Measurements from ENCODE around the gene MRTFB. TPM values are rescaled to one million over a fixed set of nuclear protein-coding genes. Genes with fewer than 3 reads are reported as not detected.

MRTFB gene
- total and polyA plus RNA-seq, 2 of the 13 experiments (the other 11 are each of a cell fraction or from before 2014, with no cell fraction given), result 11.4 to 14.0 TPM

DNA sequence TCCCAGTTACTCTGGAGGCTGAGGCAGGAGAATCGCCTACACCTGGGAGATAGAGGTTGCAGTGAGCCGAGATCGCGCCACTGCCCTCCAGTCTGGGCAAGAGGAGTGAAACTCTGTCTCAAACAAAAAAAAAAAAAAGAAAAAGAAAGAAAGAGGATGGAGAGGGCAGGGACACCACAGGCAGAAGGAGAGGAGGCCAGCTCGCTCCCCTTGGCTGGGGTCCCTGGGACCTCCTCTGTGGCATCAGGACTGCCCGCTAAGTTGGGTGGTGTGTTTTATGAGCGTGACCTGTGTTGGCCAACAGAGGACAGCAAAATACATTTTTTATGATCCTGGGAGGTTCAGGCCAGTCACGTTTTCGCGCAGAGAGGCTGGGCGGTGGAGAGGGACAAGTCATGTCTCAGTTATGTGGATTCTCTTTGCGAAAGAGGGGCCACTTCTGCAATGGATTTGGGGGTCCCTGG, 229.6 kb downstream of the MRTFB start (continued):
- TF ChIP-seq, protein P1, sequence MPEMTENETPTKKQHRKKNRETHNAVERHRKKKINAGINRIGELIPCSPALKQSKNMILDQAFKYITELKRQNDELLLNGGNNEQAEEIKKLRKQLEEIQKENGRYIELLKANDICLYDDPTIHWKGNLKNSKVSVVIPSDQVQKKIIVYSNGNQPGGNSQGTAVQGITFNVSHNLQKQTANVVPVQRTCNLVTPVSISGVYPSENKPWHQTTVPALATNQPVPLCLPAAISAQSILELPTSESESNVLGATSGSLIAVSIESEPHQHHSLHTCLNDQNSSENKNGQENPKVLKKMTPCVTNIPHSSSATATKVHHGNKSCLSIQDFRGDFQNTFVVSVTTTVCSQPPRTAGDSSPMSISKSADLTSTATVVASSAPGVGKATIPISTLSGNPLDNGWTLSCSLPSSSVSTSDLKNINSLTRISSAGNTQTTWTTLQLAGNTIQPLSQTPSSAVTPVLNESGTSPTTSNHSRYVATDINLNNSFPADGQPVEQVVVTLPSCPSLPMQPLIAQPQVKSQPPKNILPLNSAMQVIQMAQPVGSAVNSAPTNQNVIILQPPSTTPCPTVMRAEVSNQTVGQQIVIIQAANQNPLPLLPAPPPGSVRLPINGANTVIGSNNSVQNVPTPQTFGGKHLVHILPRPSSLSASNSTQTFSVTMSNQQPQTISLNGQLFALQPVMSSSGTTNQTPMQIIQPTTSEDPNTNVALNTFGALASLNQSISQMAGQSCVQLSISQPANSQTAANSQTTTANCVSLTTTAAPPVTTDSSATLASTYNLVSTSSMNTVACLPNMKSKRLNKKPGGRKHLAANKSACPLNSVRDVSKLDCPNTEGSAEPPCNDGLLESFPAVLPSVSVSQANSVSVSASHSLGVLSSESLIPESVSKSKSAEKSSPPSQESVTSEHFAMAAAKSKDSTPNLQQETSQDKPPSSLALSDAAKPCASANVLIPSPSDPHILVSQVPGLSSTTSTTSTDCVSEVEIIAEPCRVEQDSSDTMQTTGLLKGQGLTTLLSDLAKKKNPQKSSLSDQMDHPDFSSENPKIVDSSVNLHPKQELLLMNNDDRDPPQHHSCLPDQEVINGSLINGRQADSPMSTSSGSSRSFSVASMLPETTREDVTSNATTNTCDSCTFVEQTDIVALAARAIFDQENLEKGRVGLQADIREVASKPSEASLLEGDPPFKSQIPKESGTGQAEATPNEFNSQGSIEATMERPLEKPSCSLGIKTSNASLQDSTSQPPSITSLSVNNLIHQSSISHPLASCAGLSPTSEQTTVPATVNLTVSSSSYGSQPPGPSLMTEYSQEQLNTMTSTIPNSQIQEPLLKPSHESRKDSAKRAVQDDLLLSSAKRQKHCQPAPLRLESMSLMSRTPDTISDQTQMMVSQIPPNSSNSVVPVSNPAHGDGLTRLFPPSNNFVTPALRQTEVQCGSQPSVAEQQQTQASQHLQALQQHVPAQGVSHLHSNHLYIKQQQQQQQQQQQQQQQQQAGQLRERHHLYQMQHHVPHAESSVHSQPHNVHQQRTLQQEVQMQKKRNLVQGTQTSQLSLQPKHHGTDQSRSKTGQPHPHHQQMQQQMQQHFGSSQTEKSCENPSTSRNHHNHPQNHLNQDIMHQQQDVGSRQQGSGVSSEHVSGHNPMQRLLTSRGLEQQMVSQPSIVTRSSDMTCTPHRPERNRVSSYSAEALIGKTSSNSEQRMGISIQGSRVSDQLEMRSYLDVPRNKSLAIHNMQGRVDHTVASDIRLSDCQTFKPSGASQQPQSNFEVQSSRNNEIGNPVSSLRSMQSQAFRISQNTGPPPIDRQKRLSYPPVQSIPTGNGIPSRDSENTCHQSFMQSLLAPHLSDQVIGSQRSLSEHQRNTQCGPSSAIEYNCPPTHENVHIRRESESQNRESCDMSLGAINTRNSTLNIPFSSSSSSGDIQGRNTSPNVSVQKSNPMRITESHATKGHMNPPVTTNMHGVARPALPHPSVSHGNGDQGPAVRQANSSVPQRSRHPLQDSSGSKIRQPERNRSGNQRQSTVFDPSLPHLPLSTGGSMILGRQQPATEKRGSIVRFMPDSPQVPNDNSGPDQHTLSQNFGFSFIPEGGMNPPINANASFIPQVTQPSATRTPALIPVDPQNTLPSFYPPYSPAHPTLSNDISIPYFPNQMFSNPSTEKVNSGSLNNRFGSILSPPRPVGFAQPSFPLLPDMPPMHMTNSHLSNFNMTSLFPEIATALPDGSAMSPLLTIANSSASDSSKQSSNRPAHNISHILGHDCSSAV (CRISPR knock-in tag; IDR thresholded peaks at IDR 0.05; ENCODE audit: borderline replicate concordance), result no peak
- TF ChIP-seq, protein P2, sequence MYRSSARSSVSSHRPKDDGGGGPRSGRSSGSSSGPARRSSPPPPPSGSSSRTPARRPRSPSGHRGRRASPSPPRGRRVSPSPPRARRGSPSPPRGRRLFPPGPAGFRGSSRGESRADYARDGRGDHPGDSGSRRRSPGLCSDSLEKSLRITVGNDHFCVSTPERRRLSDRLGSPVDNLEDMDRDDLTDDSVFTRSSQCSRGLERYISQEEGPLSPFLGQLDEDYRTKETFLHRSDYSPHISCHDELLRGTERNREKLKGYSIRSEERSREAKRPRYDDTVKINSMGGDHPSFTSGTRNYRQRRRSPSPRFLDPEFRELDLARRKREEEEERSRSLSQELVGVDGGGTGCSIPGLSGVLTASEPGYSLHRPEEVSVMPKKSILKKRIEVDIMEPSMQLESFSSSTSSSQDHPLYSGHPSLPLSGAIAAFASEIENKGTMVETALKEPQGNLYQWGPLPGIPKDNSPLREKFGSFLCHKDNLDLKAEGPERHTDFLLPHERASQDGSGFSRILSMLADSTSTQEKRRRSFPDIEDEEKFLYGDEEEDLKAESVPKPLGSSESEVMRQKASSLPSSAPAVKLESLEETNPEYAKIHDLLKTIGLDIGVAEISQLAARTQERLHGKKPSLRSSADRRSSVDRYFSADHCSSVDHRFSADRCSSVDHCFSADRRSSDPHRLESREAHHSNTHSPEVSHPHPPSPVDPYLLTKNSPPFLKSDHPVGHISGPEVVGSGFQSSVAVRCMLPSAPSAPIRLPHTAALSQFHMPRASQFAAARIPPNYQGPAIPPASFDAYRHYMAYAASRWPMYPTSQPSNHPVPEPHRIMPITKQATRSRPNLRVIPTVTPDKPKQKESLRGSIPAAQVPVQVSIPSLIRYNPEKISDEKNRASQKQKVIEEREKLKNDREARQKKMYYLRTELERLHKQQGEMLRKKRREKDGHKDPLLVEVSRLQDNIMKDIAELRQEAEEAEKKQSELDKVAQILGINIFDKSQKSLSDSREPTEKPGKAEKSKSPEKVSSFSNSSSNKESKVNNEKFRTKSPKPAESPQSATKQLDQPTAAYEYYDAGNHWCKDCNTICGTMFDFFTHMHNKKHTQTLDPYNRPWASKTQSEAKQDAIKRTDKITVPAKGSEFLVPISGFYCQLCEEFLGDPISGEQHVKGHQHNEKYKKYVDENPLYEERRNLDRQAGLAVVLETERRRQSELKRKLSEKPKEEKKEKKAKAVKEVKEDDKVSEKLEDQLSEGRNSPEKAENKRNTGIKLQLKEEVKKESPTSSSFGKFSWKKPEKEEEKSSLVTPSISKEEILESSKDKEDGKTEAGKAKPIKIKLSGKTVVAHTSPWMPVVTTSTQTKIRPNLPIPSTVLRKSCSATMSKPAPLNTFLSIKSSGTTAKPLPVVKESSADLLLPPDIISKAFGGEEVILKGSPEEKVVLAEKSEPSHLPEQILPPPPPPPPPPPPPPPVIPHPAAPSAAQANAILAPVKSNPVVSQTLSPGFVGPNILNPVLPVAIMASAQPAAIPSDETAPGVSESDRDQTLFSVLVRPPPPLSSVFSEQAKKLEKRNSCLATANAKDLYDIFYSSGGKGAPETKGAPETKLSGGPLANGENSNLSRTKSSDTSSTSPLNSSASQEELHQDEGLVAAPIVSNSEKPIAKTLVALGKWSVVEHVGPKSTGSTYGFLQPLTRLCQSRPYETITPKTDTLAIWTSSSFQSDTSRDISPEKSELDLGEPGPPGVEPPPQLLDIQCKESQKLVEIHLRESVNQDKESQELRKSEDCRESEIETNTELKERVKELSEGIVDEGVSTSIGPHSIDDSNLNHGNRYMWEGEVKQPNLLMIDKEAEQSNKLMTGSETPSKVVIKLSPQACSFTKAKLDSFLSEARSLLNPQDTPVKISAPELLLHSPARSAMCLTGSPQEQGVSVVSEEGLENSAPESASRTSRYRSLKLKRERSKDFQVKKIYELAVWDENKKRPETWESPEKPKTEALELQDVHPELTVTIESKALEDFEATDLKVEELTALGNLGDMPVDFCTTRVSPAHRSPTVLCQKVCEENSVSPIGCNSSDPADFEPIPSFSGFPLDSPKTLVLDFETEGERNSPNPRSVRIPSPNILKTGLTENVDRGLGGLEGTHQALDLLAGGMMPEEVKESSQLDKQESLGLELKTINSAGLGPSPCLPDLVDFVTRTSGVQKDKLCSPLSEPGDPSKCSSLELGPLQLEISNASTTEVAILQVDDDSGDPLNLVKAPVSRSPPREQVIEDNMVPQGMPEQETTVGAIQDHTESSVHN (CRISPR knock-in tag; IDR thresholded peaks at IDR 0.05), result 0 out of 2 replicates have a peak, but pooled peaks have one; percentile 44
- TF ChIP-seq ZNF777 (CRISPR knock-in tag; IDR thresholded peaks at IDR 0.05) (0 out of 2 replicates have a peak, but pooled peaks have one; percentile 38), ZSCAN25 (CRISPR knock-in tag; IDR thresholded peaks at IDR 0.05) (0 out of 2 replicates have a peak, but pooled peaks have one; percentile 20), ELF4 (CRISPR knock-in tag; IDR thresholded peaks at IDR 0.05; ENCODE audit: borderline replicate concordance) (no peak), POLR2A (IDR thresholded peaks at IDR 0.05; ENCODE audit: insufficient read depth in 1 of 2, low read depth in 2 of 2, low read length in 2 of 2) (0 out of 4 replicates have a peak, but pooled peaks of 1 of the 2 experiments have one; percentile 19), BCL6 (CRISPR knock-in tag; IDR thresholded peaks at IDR 0.05) (peak; percentile 72), ZNF652 (CRISPR knock-in tag; IDR thresholded peaks at IDR 0.05; ENCODE audit: borderline replicate concordance, low read depth) (peak; percentile 50; the same call in 1 of the 2 replicates)
- TF ChIP-seq, protein P3, sequence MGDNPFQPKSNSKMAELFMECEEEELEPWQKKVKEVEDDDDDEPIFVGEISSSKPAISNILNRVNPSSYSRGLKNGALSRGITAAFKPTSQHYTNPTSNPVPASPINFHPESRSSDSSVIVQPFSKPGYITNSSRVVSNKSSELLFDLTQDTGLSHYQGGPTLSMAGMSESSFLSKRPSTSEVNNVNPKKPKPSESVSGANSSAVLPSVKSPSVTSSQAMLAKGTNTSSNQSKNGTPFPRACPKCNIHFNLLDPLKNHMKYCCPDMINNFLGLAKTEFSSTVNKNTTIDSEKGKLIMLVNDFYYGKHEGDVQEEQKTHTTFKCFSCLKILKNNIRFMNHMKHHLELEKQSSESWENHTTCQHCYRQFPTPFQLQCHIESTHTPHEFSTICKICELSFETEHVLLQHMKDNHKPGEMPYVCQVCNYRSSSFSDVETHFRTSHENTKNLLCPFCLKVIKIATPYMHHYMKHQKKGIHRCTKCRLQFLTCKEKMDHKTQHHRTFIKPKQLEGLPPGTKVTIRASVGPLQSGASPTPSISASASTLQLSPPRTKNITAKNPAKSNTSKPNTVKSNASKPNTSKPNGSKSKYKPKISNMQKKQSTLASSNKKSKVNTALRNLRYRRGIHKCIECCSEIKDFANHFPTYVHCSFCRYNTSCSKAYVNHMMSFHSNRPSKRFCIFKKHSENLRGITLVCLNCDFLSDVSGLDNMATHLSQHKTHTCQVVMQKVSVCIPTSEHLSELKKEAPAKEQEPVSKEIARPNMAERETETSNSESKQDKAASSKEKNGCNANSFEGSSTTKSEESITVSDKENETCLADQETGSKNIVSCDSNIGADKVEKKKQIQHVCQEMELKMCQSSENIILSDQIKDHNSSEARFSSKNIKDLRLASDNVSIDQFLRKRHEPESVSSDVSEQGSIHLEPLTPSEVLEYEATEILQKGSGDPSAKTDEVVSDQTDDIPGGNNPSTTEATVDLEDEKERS (CRISPR knock-in tag; IDR thresholded peaks at IDR 0.05), result 0 out of 2 replicates have a peak, but pooled peaks have one; percentile 45

Measured in HepG2 (cell line).